HCT116 (cell line): ENCODE measurements around the gene HDAC8. TPM values are rescaled to one million over a fixed set of nuclear protein-coding genes. Genes with fewer than 3 reads are reported as not detected.

ENCODE experiments used
- ATAC-seq: fragments of 200-7000 bp; cut with Tn5 transposase; 2 replicates; pipeline ENCODE4 v1.9.1; 2020; ENCODE audit warnings: mild to moderate bottlenecking, moderate library complexity
- BruUV-seq: library from RNA; stranded (reverse); fragments of 400-500 nt; replicated peaks from 2 replicates; lab custom pipeline; 2021; lab: Mats Ljungman, UMichigan
- CTCF ChIA-PET: fragments of 300-600 bp; sonication (Branson Sonifier 250); formaldehyde crosslinking; loops from one replicate; lab custom pipeline; 2021; ENCODE audit warnings: antibody characterized with exemption; lab: Charles Lee
- POLR2A ChIA-PET: fragments of 300-600, 350-600 bp; sonication (Branson Sonifier 250); formaldehyde crosslinking; loops from one replicate; lab custom pipeline; 2021; ENCODE audit warnings: antibody characterized with exemption; lab: Charles Lee
- RAD21 ChIA-PET, 2 experiments: fragments of 300-600 bp; sonication (Branson Sonifier 250); formaldehyde crosslinking; loops; one replicate each; lab custom pipeline; 2023; ENCODE audit warnings: low total read pairs in 2 of 2; ENCODE audit not compliant: uncharacterized antibody in 2 of 2, unreplicated experiment in 2 of 2, low non-redundant PET in 1 of 2; lab: Charles Lee
- DNase-seq: peaks from one replicate; pipeline ENCODE4 v3.0.0-alpha.2; 2010; ENCODE audit warnings: low read depth, low spot score
- H2AFZ ChIP-seq: fragments of 200-600 bp; shearing (Covaris generic), sonication (generic); 2 replicates; pipeline ENCODE4 v1.6.1; 2017; ENCODE audit warnings: low read depth, mixed run types, mixed read lengths, antibody characterized with exemption, low read length; ENCODE audit not compliant: poor library complexity, severe bottlenecking
- H3K27ac ChIP-seq: 2 replicates; pipeline ENCODE4 v1.5.1; 2012; ENCODE audit warnings: low read depth, low read length
- H3K27me3 ChIP-seq: fragments of 200-600 bp; sonication (generic); 2 replicates; pipeline ENCODE4 v1.6.1; 2016; ENCODE audit warnings: mixed run types, low read length, mixed read lengths; ENCODE audit not compliant: insufficient read depth
- H3K36me3 ChIP-seq, 2 experiments: fragments of 200-500 bp in 1 of 2; fragments of 200-600 bp in 1 of 2; sonication (Bioruptor generic) in 1 of 2; sonication (generic) in 1 of 2; 2 replicates each; pipeline versions ENCODE4 v1.5.1 to v1.6.1; 2014 to 2016; ENCODE audit warnings: low read length in 2 of 2, inconsistent platforms in 1 of 2, mixed read lengths in 1 of 2, mixed run types in 1 of 2; ENCODE audit not compliant: insufficient read depth in 2 of 2, control insufficient read depth in 1 of 2
- H3K4me1 ChIP-seq, 2 experiments: fragments of 200-600 bp in 1 of 2; sonication (generic) in 1 of 2; 2 replicates each; pipeline versions ENCODE4 v1.5.1 to v1.6.1; 2012 to 2017; ENCODE audit warnings: low read length in 2 of 2, inconsistent platforms in 1 of 2, mild to moderate bottlenecking in 1 of 2, mixed read lengths in 1 of 2, mixed run types in 1 of 2, moderate library complexity in 1 of 2; ENCODE audit not compliant: insufficient read depth in 2 of 2, control insufficient read depth in 1 of 2
- H3K4me2 ChIP-seq: fragments of 200-600 bp; sonication (generic); 2 replicates; pipeline ENCODE4 v1.6.1; 2017; ENCODE audit warnings: mixed run types, low read length, mixed read lengths
- H3K4me3 ChIP-seq, 2 experiments: fragments of 200-600 bp in 1 of 2; sonication (generic) in 1 of 2; replicated peaks in 1 of 2; 2 replicates each; pipeline ENCODE4 v1.5.1; 2011 to 2016; ENCODE audit warnings: low read length in 2 of 2, control low read depth in 1 of 2, low read depth in 1 of 2, mild to moderate bottlenecking in 1 of 2, mixed read lengths in 1 of 2, mixed run types in 1 of 2
- H3K79me2 ChIP-seq: fragments of 200-600 bp; sonication (generic); 2 replicates; pipeline ENCODE4 v1.6.1; 2017; ENCODE audit warnings: mild to moderate bottlenecking, mixed run types, low read length, moderate library complexity, mixed read lengths; ENCODE audit not compliant: insufficient read depth
- H3K9ac ChIP-seq: fragments of 200-600 bp; sonication (generic); 2 replicates; pipeline ENCODE4 v1.6.1; 2016; ENCODE audit warnings: low read length, mixed read lengths
- H3K9me2 ChIP-seq: fragments of 200-600 bp; sonication (generic), shearing (Covaris generic); 2 replicates; pipeline ENCODE4 v1.6.1; 2017; ENCODE audit warnings: mixed run types, mild to moderate bottlenecking, moderate library complexity; ENCODE audit not compliant: insufficient read depth
- H3K9me3 ChIP-seq, 2 experiments: fragments of 200-500 bp in 1 of 2; fragments of 200-600 bp in 1 of 2; sonication (Bioruptor generic) in 1 of 2; sonication (generic) in 1 of 2; 2 replicates each; pipeline ENCODE4 v1.6.1; 2014 to 2017; ENCODE audit warnings: low read length in 2 of 2, mixed read lengths in 2 of 2, inconsistent platforms in 1 of 2, low read depth in 1 of 2, mild to moderate bottlenecking in 1 of 2, mixed run types in 1 of 2, moderate library complexity in 1 of 2; ENCODE audit not compliant: control insufficient read depth in 1 of 2, insufficient read depth in 1 of 2
- H4K20me1 ChIP-seq: fragments of 200-600 bp; sonication (generic), shearing (Covaris generic); 2 replicates; pipeline ENCODE4 v1.6.1; 2017; ENCODE audit warnings: mixed run types, mild to moderate bottlenecking, moderate library complexity; ENCODE audit not compliant: insufficient read depth
- ATF3 ChIP-seq: IDR thresholded peaks from 2 replicates; pipeline ENCODE4 v1.6.1; 2012
- CBX3 ChIP-seq: IDR thresholded peaks from 2 replicates; pipeline ENCODE4 v1.6.1; 2012; ENCODE audit warnings: low read depth
- POLR2A ChIP-seq: IDR thresholded peaks from 2 replicates; pipeline ENCODE4 v1.7.0; 2011; ENCODE audit warnings: borderline replicate concordance; ENCODE audit not compliant: insufficient read depth, insufficient read length; ENCODE audit errors: extremely low read depth
- POLR2AphosphoS5 ChIP-seq: IDR thresholded peaks from 2 replicates; pipeline ENCODE4 v1.6.1; 2011; ENCODE audit warnings: mild to moderate bottlenecking, low read depth, low read length, moderate library complexity
- TCF7L2 ChIP-seq: IDR thresholded peaks from 2 replicates; pipeline ENCODE4 v1.7.0; 2011; ENCODE audit warnings: borderline replicate concordance, inconsistent platforms; ENCODE audit not compliant: insufficient read depth, insufficient read length; ENCODE audit errors: extremely low read depth
- ZBTB33 ChIP-seq: IDR thresholded peaks from 2 replicates; pipeline ENCODE4 v1.6.1; 2011; ENCODE audit warnings: mild to moderate bottlenecking, low read length, moderate library complexity; ENCODE audit not compliant: insufficient replicate concordance; ENCODE audit errors: extremely low read depth
- ZNF274 ChIP-seq: fragments of 200-500 bp; sonication (Bioruptor generic); IDR thresholded peaks from 2 replicates; pipeline ENCODE4 v1.6.1; 2014; ENCODE audit warnings: mild to moderate bottlenecking, low read depth, low read length, inconsistent platforms
- intact Hi-C: fragments of 100-400 bp; cut with micrococcal nuclease; formaldehyde crosslinking; loops from 2 replicates; pipeline ENCODE4 v1.10.0; 2022
- total RNA-seq: library from RNA; stranded (reverse); gene quantifications from one replicate; pipeline ENCODE4 v1.2.1, GENCODE V29; 2021; ENCODE audit not compliant: unreplicated experiment

HDAC8 gene
- total RNA-seq, 1 experiment from 2014 or later = 24.1 TPM

- CTCF ChIA-PET = no interaction called here
- BruUV-seq = no TSS peak
- ATAC-seq = no peak
Observed at GRCh38 chrX:72402614-72403013, 170.0 kb downstream of the HDAC8 start.

GRCh38 chrX:72399816-72400215, 172.8 kb downstream of the HDAC8 start:
- H3K27me3 ChIP-seq = no peaks in the 10 kb centered on the region
- no peak overlapping the region for H3K4me2 ChIP-seq
- POLR2A ChIA-PET = no interaction called here
- H3K9me2 ChIP-seq = no peaks in the 10 kb centered on the region
- no TSS peak for BruUV-seq
- H3K4me1 ChIP-seq = no peaks in the 10 kb centered on the region
- intact Hi-C loops = no loop called here
- H2AFZ ChIP-seq = no peak overlapping the region
- ATAC-seq (no peak), DNase-seq (no peak)
- H3K27ac ChIP-seq = no peak overlapping the region
- no peak overlapping the region for H3K4me3 ChIP-seq
- H3K9me3 ChIP-seq = no peaks in the 10 kb centered on the region
- no peaks in the 10 kb centered on the region for H3K36me3 ChIP-seq
- no peaks in the 10 kb centered on the region for H3K79me2 ChIP-seq
- RAD21 ChIA-PET = no interaction called here
- H4K20me1 ChIP-seq = no peaks in the 10 kb centered on the region
- TF ChIP-seq ZBTB33 = no peak
- no peak overlapping the region for H3K9ac ChIP-seq
- CTCF ChIA-PET = no interaction called here

More at GRCh38 chrX:72402614-72403013, 170.0 kb downstream of the HDAC8 start:
- Histone ChIP-seq H3K9ac (no peak overlapping the region), H3K4me2 (no peak overlapping the region), H2AFZ (no peak overlapping the region), H3K9me3 (no peaks in the 10 kb centered on the region), H3K27ac (no peak overlapping the region), H3K27me3 (no peaks in the 10 kb centered on the region), H3K79me2 (no peaks in the 10 kb centered on the region), H3K4me1 (no peaks in the 10 kb centered on the region), H3K4me3 (no peak overlapping the region), H3K9me2 (no peaks in the 10 kb centered on the region), H4K20me1 (no peaks in the 10 kb centered on the region), H3K36me3 (no peaks in the 10 kb centered on the region)
- DNase-seq = no peak
- ChIA-PET RAD21 (no interaction called here), POLR2A (no interaction called here)
- intact Hi-C loops = no loop called here
- no peak for TF ChIP-seq POLR2AphosphoS5
- no peak for TF ChIP-seq POLR2A
- TF ChIP-seq CBX3 = no peak
- TF ChIP-seq TCF7L2 = no peak
- no peak for TF ChIP-seq ZNF274
- TF ChIP-seq ATF3 = no peak
